Kidney epithelial cell (primary cell): ENCODE measurements around the gene KNDC1. TPM values are rescaled to one million over a fixed set of nuclear protein-coding genes. Genes with fewer than 3 reads are reported as not detected.

Source experiments
- DNase-seq: peaks from one replicate; pipeline ENCODE4 v3.0.0-alpha.2; 2010; ENCODE audit warnings: low read depth
- H3K27me3 ChIP-seq: 2 replicates; pipeline ENCODE4 v1.6.0; 2011; ENCODE audit warnings: low read length; ENCODE audit not compliant: control insufficient read depth, insufficient read depth
- H3K36me3 ChIP-seq: 2 replicates; pipeline ENCODE4 v1.5.1; 2011; ENCODE audit warnings: low read length; ENCODE audit not compliant: control insufficient read depth, insufficient read depth
- H3K4me3 ChIP-seq: 2 replicates; pipeline ENCODE4 v1.5.1; 2011; ENCODE audit warnings: low read depth, mild to moderate bottlenecking, control low read depth, low read length
- CTCF ChIP-seq: IDR thresholded peaks from 2 replicates; pipeline ENCODE4 v1.5.1; 2011; ENCODE audit warnings: mild to moderate bottlenecking, moderate library complexity, low read length, control low read depth, inconsistent platforms; ENCODE audit not compliant: insufficient read depth, poor library complexity, severe bottlenecking
- total RNA-seq: library from RNA; depleted of rRNA; stranded (reverse); fragments of >200 nt; gene quantifications from 2 replicates; pipeline ENCODE4 v1.2.3, GENCODE V29; 2015

KNDC1 gene
- total RNA-seq, 1 donor from 2014 or later, result 0.13 TPM

GRCh38 chr10:133151543-133151972, 8.5 kb upstream of the KNDC1 start:
- no peak for TF ChIP-seq CTCF
- Histone ChIP-seq H3K27me3 (peaks cover 3% of the 10 kb centered on the region), H3K36me3 (no peaks in the 10 kb centered on the region), H3K4me3 (no peak overlapping the region)
- DNase-seq, result no peak

DNA sequence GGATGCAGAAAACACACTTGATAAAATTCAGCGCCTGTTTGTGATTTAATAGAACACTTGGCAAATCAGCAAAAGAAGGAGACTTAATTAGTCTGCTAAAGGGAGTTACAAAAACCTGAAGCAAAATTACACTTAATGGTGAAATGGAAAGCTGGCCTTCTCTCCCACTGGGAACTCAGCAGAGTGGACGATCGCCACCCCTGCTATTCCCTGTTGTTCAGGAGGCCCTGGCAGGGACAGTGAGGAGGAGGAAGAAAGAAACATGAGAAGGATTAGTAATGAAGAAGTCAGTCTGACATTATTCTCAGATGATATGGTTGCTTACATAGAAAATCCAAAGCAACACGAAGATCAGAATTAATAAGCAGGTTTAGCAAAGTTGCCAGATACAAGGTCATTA, 5.6 kb upstream of the KNDC1 start:
- Histone ChIP-seq H3K36me3 (no peaks in the 10 kb centered on the region), H3K27me3 (peaks cover 14% of the 10 kb centered on the region)
- TF ChIP-seq CTCF, result no peak

DNA sequence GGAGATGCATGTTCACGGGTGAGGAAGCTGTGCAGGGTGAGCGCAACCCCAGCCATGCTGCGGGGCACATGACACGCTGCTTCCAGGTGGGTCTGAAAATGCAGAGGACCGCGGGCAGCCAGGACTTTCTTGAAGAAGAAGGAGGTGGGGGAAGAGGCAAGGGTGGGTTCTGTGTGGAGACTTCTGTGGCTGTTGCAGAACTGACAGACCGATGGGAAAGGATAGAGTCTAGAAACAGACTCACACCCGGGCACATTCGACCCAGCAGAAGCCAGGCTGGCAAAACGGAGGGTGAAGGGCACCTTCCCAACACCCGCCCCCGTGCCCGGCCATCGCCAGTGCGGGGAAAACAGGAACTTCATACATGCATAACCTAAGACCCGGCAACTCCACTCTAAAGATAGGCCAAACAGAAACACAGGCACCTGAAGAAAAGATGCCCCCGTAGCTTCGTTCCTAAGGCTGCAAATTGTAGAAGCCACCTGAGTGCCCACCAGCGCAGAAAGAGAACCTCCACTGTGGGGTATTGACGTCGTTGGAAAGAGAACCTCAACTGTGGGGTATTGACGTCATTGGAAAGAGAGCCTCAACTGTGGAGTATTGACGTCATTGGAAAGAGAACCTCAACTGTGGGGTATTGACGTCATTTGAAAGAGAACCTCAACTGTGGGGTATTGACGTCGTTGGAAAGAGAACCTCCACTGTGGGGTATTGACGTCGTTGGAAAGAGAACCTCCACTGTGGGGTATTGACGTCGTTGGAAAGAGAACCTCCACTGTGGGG, 4.8 kb upstream of the KNDC1 start:
- no peaks in the 10 kb centered on the region for H3K36me3 ChIP-seq
- no peak for DNase-seq
- peaks cover 17% of the 10 kb centered on the region for H3K27me3 ChIP-seq
- TF ChIP-seq CTCF, result no peak
- H3K4me3 ChIP-seq, result no peak overlapping the region

More for the DNA sequence above, 5.6 kb upstream of the KNDC1 start:
- DNase-seq, result no peak
- H3K4me3 ChIP-seq, result no peak overlapping the region

GRCh38 chr10:133156674-133157579, 3.1 kb upstream of the KNDC1 start:
- H3K4me3 ChIP-seq, result no peak overlapping the region
- no peak for DNase-seq
- no peak for TF ChIP-seq CTCF
- no peaks in the 10 kb centered on the region for H3K36me3 ChIP-seq
- peaks cover 33% of the 10 kb centered on the region for H3K27me3 ChIP-seq

DNA sequence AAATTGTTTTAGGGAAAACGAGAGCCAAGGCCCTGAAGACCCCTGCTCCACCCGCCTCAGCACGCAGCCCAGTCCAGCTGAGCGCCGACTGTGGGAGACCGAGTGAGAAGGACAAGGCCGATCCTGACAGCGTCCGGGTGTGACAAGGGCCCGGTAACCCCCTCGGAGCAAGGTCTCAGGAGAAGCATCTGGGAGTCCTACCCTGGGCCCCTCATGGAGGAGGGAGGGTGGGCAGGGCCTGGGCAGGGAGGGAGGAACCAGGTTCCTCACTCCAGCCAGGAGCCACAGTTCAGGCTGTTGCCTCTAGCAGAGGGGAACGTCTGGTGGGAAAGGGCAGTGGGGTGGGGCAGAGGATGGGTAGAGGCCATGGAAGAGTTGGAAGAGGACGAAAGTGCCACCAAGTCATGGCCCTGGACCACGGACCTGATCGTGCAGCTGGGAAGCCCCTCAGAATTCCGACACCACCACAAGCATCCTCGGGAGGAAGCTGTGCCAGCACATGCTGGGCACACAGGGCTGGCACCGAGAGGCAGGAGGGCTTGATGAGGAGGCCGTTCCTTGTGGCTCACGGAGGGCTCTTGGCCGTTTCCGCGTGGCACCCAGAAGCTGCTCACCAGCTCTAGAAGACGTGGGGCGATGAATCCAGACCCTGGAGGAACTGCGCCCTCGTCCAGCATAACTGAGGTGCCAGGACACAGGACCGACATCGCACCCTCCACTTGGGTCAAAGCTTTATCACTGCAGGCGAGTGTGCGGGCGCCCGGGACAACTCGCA, 2.2 kb upstream of the KNDC1 start:
- DNase-seq, result no peak
- Histone ChIP-seq H3K36me3 (no peaks in the 10 kb centered on the region), H3K27me3 (peaks cover 41% of the 10 kb centered on the region), H3K4me3 (no peak overlapping the region)
- no peak for TF ChIP-seq CTCF
